NT2/D1 (cell line): ENCODE data around the gene PSMB10.
"Not testable (repeated sequence)": the region's sequence is repeated elsewhere in the genome, so short reads cannot be mapped to it uniquely, and the experiment has no call there.

Source experiments
- DNase-seq: peaks from one replicate; pipeline ENCODE4 v3.0.0-alpha.2; 2011; ENCODE audit warnings: low read depth, low spot score
- H3K27me3 ChIP-seq: 2 replicates; pipeline ENCODE4 v1.6.0; 2011; ENCODE audit warnings: mild to moderate bottlenecking; ENCODE audit not compliant: insufficient read length, insufficient read depth
- H3K36me3 ChIP-seq: 2 replicates; pipeline ENCODE4 v1.6.1; 2011; ENCODE audit warnings: mild to moderate bottlenecking, low read length, mixed read lengths; ENCODE audit not compliant: insufficient read depth, insufficient read length
- H3K4me1 ChIP-seq: 2 replicates; pipeline ENCODE4 v1.5.1; 2011; ENCODE audit not compliant: insufficient read depth, insufficient read length
- H3K4me3 ChIP-seq: 2 replicates; pipeline ENCODE4 v1.5.1; 2011; ENCODE audit warnings: low read depth; ENCODE audit not compliant: insufficient read length
- H3K9ac ChIP-seq: 2 replicates; pipeline ENCODE4 v1.6.0; 2011; ENCODE audit warnings: low read depth; ENCODE audit not compliant: insufficient read length
- H3K9me3 ChIP-seq: 2 replicates; pipeline ENCODE4 v1.5.1; 2011; ENCODE audit warnings: mild to moderate bottlenecking, low read length; ENCODE audit not compliant: insufficient read depth
- SUZ12 ChIP-seq: IDR thresholded peaks from 2 replicates; pipeline ENCODE4 v1.6.1; 2011; ENCODE audit not compliant: insufficient read length, insufficient read depth; ENCODE audit errors: extremely low read depth
- YY1 ChIP-seq: IDR thresholded peaks from 2 replicates; pipeline ENCODE4 v1.6.1; 2011; ENCODE audit not compliant: insufficient read length, insufficient read depth
- ZNF274 ChIP-seq: IDR thresholded peaks from 2 replicates; pipeline ENCODE4 v1.6.1; 2011; ENCODE audit warnings: mild to moderate bottlenecking, low read depth, low read length

PSMB10 gene

GRCh38 chr16:67917140-67917851 lies 19.4 kb downstream of the PSMB10 start:
- no peaks in the 10 kb centered on the region for H3K9me3 ChIP-seq
- DNase-seq, result no peak
- peaks cover 29% of the 10 kb centered on the region for H3K4me1 ChIP-seq
- peaks cover 34% of the 10 kb centered on the region for H3K36me3 ChIP-seq
- peak overlapping the region; percentile 44 for H3K9ac ChIP-seq
- TF ChIP-seq YY1 (no peak), SUZ12 (no peak), ZNF274 (no peak)
- no peak overlapping the region for H3K4me3 ChIP-seq
- no peaks in the 10 kb centered on the region for H3K27me3 ChIP-seq

- no peak for TF ChIP-seq SUZ12
- TF ChIP-seq YY1, result no peak
- H3K4me1 ChIP-seq, result peaks cover 29% of the 10 kb centered on the region
- H3K9me3 ChIP-seq, result no peaks in the 10 kb centered on the region
- H3K4me3 ChIP-seq, result no peak overlapping the region
- peaks cover 45% of the 10 kb centered on the region for H3K36me3 ChIP-seq
- H3K9ac ChIP-seq, result no peak overlapping the region
- no peak for DNase-seq
- no peaks in the 10 kb centered on the region for H3K27me3 ChIP-seq
Observed at GRCh38 chr16:67915831-67916723, 20.6 kb downstream of the PSMB10 start.

GRCh38 chr16:67915496-67915769 lies 21.2 kb downstream of the PSMB10 start:
- Histone ChIP-seq H3K4me1 (peaks cover 29% of the 10 kb centered on the region), H3K36me3 (peaks cover 48% of the 10 kb centered on the region)
- not testable (repeated sequence) for H3K9me3 ChIP-seq, H3K4me3 ChIP-seq, DNase-seq, H3K9ac ChIP-seq, H3K27me3 ChIP-seq

GRCh38 chr16:67914758-67915495 lies 21.7 kb downstream of the PSMB10 start:
- H3K4me1 ChIP-seq, result peaks cover 29% of the 10 kb centered on the region
- no peaks in the 10 kb centered on the region for H3K9me3 ChIP-seq
- H3K9ac ChIP-seq, result peak overlapping the region; percentile 50
- H3K36me3 ChIP-seq, result peaks cover 52% of the 10 kb centered on the region
- H3K4me3 ChIP-seq, result no peak overlapping the region
- no peak for DNase-seq
- no peaks in the 10 kb centered on the region for H3K27me3 ChIP-seq
- no peak for TF ChIP-seq YY1
- no peak for TF ChIP-seq ZNF274
- TF ChIP-seq SUZ12, result no peak

- Histone ChIP-seq H3K27me3 (no peaks in the 10 kb centered on the region), H3K9ac (no peak overlapping the region), H3K4me1 (peaks cover 6% of the 10 kb centered on the region), H3K4me3 (no peak overlapping the region), H3K9me3 (no peaks in the 10 kb centered on the region), H3K36me3 (peaks cover 40% of the 10 kb centered on the region)
- no peak for TF ChIP-seq ZNF274
- no peak for TF ChIP-seq YY1
- no peak for TF ChIP-seq SUZ12
- DNase-seq, result no peak
Observed at GRCh38 chr16:67910158-67910557, 26.5 kb downstream of the PSMB10 start.

- Histone ChIP-seq H3K27me3 (no peaks in the 10 kb centered on the region), H3K9ac (no peak overlapping the region), H3K4me3 (no peak overlapping the region), H3K36me3 (peaks cover 40% of the 10 kb centered on the region), H3K4me1 (no peaks in the 10 kb centered on the region), H3K9me3 (no peaks in the 10 kb centered on the region)
- DNase-seq, result no peak
- TF ChIP-seq SUZ12, result no peak
- TF ChIP-seq YY1, result no peak
- TF ChIP-seq ZNF274, result no peak
Observed at GRCh38 chr16:67909056-67909742, 27.5 kb downstream of the PSMB10 start.
